ENCODE measurements around the gene VHLL. TPM values are rescaled to one million over a fixed set of nuclear protein-coding genes. Genes with fewer than 3 reads are reported as not detected.

VHLL gene
- total RNA-seq, 1 experiment from 2014 or later = not detected

DNA sequence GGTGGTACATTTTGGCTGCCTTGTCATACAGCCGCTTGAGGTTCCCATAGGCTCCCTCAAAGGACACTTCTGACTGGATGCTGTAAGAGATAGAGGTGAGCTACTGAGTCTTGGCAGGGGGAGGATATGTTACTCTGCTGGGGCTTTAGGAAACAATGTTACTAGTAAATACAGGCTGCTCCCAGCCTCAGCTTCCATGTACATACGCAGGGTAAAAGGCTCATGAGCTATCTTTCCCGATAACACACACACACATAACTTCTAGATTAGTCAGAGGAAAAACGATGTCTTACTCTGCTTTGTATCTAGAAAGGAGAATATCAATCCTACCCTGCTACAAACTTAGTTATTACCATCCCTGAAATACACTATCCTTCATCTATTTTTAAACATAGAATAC, 30.8 kb downstream of the VHLL start:
- Histone ChIP-seq H3K4me1 (ENCODE audit: insufficient read depth, low read length) (no peaks in the 10 kb centered on the region), H3K9me3 (ENCODE audit: control insufficient read depth, low read depth, low read length) (no peaks in the 10 kb centered on the region), H2BK120ac (ENCODE audit: low read depth, low read length, poor library complexity, severe bottlenecking) (no peak overlapping the region), H2BK20ac (ENCODE audit: low read depth, low read length, poor library complexity, severe bottlenecking) (no peak overlapping the region), H3K79me1 (ENCODE audit: insufficient read depth, low read depth, low read length, poor library complexity, severe bottlenecking) (no peaks in the 10 kb centered on the region), H3K27me3 (ENCODE audit: insufficient read depth, low read length) (no peaks in the 10 kb centered on the region), H4K91ac (ENCODE audit: insufficient read length, low read depth, low read length) (no peak overlapping the region), H4K5ac (ENCODE audit: insufficient read length, low read depth, low read length) (no peak overlapping the region), H3K14ac (ENCODE audit: insufficient read depth, low read length) (no peak overlapping the region), H3K23me2 (ENCODE audit: insufficient read length, low read depth, low read length, poor library complexity, severe bottlenecking) (no peaks in the 10 kb centered on the region), H3K9ac (ENCODE audit: extremely low read depth, insufficient read length, low read length) (no peak overlapping the region), H2BK15ac (ENCODE audit: low read depth, low read length) (no peak overlapping the region), H3K4me2 (ENCODE audit: insufficient read depth, insufficient read length, low read length) (no peak overlapping the region), H3K56ac (ENCODE audit: insufficient read length, low read depth, low read length) (no peak overlapping the region), H2AFZ (ENCODE audit: low read length) (no peak overlapping the region), H3K18ac (ENCODE audit: insufficient read length, low read depth, low read length) (no peak overlapping the region), H3K4ac (ENCODE audit: low read depth, low read length) (no peak overlapping the region), H2AK5ac (ENCODE audit: insufficient read length, low read length) (no peak overlapping the region), H3T11ph (ENCODE audit: low read length) (no peak overlapping the region), H3K79me2 (ENCODE audit: insufficient read depth, low read length) (no peaks in the 10 kb centered on the region), H3K23ac (ENCODE audit: insufficient read length, low read depth, low read length) (no peak overlapping the region), H4K8ac (replicated peaks; ENCODE audit: insufficient read length, low read depth, low read length) (no peak overlapping the region), H2BK12ac (ENCODE audit: insufficient read length, low read depth, low read length) (no peak overlapping the region), H3K27ac (ENCODE audit: insufficient read length, low read depth, low read length) (no peak overlapping the region), H2BK5ac (ENCODE audit: insufficient read length, low read length) (no peak overlapping the region), H4K20me1 (ENCODE audit: control insufficient read depth, insufficient read depth, insufficient read length) (no peaks in the 10 kb centered on the region)
- Mint-ChIP-seq H3K9me3 (no peaks in the 10 kb centered on the region), H3K36me3 (ENCODE audit: insufficient read depth in 1 of 3, low read depth in 3 of 3) (peaks cover 66 to 95% (median 81%) of the 10 kb centered on the region in 3 experiments), H3K4me3 (no peak overlapping the region), H3K4me1 (no peaks in the 10 kb centered on the region), H3K27me3 (ENCODE audit: low read depth) (no peaks in the 10 kb centered on the region), H3K27ac (no peak overlapping the region)
- no CpG with 5 or more reads among the region's 4 CpGs for WGBS (ENCODE audit: extremely low coverage, insufficient read length, low lambda C conversion rate)
- no peak for DNase-seq
- TF ChIP-seq CTCF (conservative IDR thresholded peaks at IDR 0.05) = no peak
